Mesothelial cell of epicardium (in vitro differentiated cells): ENCODE results near the gene TSC22D3. TPM values are rescaled to one million over a fixed set of nuclear protein-coding genes. Genes with fewer than 3 reads are reported as not detected.

ENCODE experiments used
- DNase-seq, 2 experiments: peaks; one replicate each; pipeline ENCODE4 v3.0.0; 2021; ENCODE audit warnings: low spot score in 2 of 2; ENCODE audit not compliant: unreplicated experiment in 2 of 2
- H3K27ac Mint-ChIP-seq: 2 replicates; pipeline ENCODE4 v1.8.0; 2021; ENCODE audit warnings: mixed read lengths
- H3K27me3 Mint-ChIP-seq: 2 replicates; pipeline ENCODE4 v1.8.0; 2021; ENCODE audit warnings: low read depth, mixed read lengths
- H3K36me3 Mint-ChIP-seq: 2 replicates; pipeline ENCODE4 v1.8.0; 2021; ENCODE audit warnings: mixed read lengths
- H3K4me1 Mint-ChIP-seq: 2 replicates; pipeline ENCODE4 v1.8.0; 2021; ENCODE audit warnings: mixed read lengths
- H3K4me3 Mint-ChIP-seq: 2 replicates; pipeline ENCODE4 v1.8.0; 2021; ENCODE audit warnings: mild to moderate bottlenecking, moderate library complexity, mixed read lengths
- H3K9me3 Mint-ChIP-seq: 2 replicates; pipeline ENCODE4 v1.8.0; 2021; ENCODE audit warnings: mixed read lengths
- total RNA-seq: library from RNA; stranded (reverse); gene quantifications from 3 replicates; pipeline ENCODE4 v1.2.1, GENCODE V29; 2021
- TF ChIP-seq, protein P1 (sequence below): fragments of 200-600 bp; sonication (generic); IDR thresholded peaks from one replicate; pipeline ENCODE4 v1.5.0; 2021; ENCODE audit warnings: antibody characterized with exemption; ENCODE audit not compliant: unreplicated experiment

The TSC22D3 gene
- total RNA-seq, 1 donor from 2014 or later: 34.4 TPM

DNA sequence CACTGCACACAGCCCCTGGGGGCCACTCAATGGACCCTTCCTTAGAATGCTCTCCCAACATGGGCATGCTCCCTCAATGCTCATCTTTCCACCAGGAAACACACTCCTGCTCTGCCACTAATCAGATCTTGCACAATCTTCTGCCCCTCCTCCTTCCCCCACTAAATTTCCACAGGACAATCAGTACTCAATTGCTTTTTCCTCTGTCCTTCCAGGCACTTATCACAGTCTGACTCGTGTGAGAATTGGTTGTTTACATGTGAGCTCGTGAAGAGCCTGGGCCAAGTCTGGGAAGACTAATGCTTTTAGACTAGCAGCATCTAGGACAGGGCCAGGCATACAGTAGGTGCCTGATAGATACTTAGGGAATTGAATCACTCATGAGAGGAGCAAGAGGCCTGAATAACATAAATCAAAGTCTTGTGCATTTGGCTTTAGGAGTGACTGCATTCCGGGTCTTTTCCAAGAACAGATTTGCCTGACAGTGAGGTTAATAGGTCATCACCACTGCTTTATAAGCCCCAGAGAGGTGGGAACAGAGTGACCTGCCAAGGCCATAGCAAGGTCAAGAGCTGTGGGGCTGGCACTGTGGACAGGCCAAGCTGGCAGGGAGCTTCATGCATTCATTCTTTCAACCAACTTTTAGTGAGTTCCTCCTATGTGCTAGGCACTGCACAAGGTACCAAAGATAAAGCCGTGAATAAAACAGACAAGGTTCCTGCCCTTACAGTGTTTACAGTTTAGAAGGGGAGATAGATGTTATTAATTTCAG, 92.3 kb downstream of the TSC22D3 start:
- peaks cover 3% of the 10 kb centered on the region for H3K27me3 Mint-ChIP-seq
- H3K9me3 Mint-ChIP-seq: peaks cover 21% of the 10 kb centered on the region
- no peaks in the 10 kb centered on the region for H3K36me3 Mint-ChIP-seq
- TF ChIP-seq, protein P1, sequence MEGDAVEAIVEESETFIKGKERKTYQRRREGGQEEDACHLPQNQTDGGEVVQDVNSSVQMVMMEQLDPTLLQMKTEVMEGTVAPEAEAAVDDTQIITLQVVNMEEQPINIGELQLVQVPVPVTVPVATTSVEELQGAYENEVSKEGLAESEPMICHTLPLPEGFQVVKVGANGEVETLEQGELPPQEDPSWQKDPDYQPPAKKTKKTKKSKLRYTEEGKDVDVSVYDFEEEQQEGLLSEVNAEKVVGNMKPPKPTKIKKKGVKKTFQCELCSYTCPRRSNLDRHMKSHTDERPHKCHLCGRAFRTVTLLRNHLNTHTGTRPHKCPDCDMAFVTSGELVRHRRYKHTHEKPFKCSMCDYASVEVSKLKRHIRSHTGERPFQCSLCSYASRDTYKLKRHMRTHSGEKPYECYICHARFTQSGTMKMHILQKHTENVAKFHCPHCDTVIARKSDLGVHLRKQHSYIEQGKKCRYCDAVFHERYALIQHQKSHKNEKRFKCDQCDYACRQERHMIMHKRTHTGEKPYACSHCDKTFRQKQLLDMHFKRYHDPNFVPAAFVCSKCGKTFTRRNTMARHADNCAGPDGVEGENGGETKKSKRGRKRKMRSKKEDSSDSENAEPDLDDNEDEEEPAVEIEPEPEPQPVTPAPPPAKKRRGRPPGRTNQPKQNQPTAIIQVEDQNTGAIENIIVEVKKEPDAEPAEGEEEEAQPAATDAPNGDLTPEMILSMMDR: no peak
- DNase-seq: no peak
- H3K4me1 Mint-ChIP-seq: peaks cover 19% of the 10 kb centered on the region
- H3K27ac Mint-ChIP-seq: no peak overlapping the region
- no peak overlapping the region for H3K4me3 Mint-ChIP-seq

- no peak for DNase-seq
- H3K9me3 Mint-ChIP-seq: peaks cover 18% of the 10 kb centered on the region
- H3K27ac Mint-ChIP-seq: no peak overlapping the region
- peaks cover 3% of the 10 kb centered on the region for H3K27me3 Mint-ChIP-seq
- H3K4me3 Mint-ChIP-seq: no peak overlapping the region
- TF ChIP-seq, protein P1: no peak
- H3K4me1 Mint-ChIP-seq: peaks cover 17% of the 10 kb centered on the region
- H3K36me3 Mint-ChIP-seq: no peaks in the 10 kb centered on the region
Observed at GRCh38 chrX:107682256-107682655, 93.3 kb downstream of the TSC22D3 start.

GRCh38 chrX:107678957-107679740, 96.4 kb downstream of the TSC22D3 start:
- TF ChIP-seq, protein P1: no peak
- peaks cover 26% of the 10 kb centered on the region for H3K9me3 Mint-ChIP-seq
- H3K4me1 Mint-ChIP-seq: peaks cover 26% of the 10 kb centered on the region
- H3K4me3 Mint-ChIP-seq: no peak overlapping the region
- H3K27ac Mint-ChIP-seq: no peak overlapping the region
- DNase-seq: no peak
- H3K27me3 Mint-ChIP-seq: peaks cover 3% of the 10 kb centered on the region
- no peaks in the 10 kb centered on the region for H3K36me3 Mint-ChIP-seq

GRCh38 chrX:107677909-107678308, 97.7 kb downstream of the TSC22D3 start:
- H3K36me3 Mint-ChIP-seq: no peaks in the 10 kb centered on the region
- no peak for DNase-seq
- peaks cover 25% of the 10 kb centered on the region for H3K9me3 Mint-ChIP-seq
- no peak overlapping the region for H3K27ac Mint-ChIP-seq
- H3K4me1 Mint-ChIP-seq: peaks cover 21% of the 10 kb centered on the region
- TF ChIP-seq, protein P1: no peak
- no peak overlapping the region for H3K4me3 Mint-ChIP-seq
- H3K27me3 Mint-ChIP-seq: peaks cover 3% of the 10 kb centered on the region

DNA sequence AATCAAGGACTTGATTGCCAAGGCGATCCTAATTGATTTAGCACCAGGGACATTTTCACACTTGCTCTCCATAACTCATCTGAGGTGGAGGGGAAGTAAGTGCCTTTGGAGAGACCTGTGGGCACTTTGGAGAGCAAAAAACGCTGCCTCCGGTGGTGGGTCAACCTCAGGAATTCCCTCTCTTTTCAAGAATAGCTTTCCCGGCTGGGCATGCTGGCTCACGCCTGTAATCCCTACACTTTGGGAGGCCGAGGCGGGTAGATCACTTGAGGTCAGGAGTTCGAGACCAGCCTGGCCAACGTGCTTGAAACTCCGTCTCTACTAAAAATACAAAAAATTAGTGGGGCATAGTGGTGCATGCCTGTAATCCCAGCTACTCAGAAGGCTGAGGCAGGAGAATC, 98.1 kb downstream of the TSC22D3 start:
- H3K9me3 Mint-ChIP-seq: peaks cover 25% of the 10 kb centered on the region
- no peak overlapping the region for H3K4me3 Mint-ChIP-seq
- H3K27ac Mint-ChIP-seq: no peak overlapping the region
- no peak for DNase-seq
- TF ChIP-seq, protein P1: no peak
- peaks cover 22% of the 10 kb centered on the region for H3K4me1 Mint-ChIP-seq
- peaks cover 3% of the 10 kb centered on the region for H3K27me3 Mint-ChIP-seq
- H3K36me3 Mint-ChIP-seq: no peaks in the 10 kb centered on the region
